ENCODE measurements around the gene PLEKHH1.

DNA sequence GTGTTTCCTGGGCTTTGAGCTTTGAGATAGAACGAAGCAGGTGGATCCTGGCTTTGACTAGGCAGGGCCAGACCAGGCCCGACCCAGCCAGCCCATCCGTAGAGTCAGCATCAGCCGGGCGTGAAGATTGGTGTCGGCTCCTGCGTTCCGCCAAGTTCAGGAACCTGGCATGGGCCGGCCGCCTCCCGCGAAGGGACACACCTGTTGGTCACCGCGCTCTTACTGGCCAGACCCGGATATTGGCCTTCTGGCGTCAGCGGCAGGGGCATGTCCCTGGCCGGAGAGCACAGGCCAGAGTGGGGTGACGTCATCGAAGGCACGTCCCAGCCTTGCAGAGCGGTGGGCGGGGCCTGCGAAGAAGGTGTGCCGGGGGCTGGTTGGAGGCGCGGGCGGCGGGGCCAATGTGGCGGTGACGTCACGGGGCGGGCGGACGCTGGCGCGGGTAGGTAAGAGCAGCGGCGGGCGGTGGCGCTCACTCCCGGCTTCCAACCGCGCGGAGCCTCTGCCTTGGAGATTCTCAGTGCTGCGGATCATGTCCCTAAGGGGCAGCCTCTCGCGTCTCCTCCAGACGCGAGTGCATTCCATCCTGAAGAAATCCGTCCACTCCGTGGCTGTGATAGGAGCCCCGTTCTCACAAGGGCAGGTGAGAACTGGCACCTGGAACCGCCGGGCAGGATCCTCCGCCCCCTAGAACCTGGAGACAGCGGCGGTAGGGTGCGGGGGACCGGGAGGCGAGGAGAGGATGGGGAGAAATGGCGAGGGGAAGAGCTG lies 86.5 kb downstream of the PLEKHH1 start, which contains the start of gene ARG2:
- TF ChIP-seq, protein P1, sequence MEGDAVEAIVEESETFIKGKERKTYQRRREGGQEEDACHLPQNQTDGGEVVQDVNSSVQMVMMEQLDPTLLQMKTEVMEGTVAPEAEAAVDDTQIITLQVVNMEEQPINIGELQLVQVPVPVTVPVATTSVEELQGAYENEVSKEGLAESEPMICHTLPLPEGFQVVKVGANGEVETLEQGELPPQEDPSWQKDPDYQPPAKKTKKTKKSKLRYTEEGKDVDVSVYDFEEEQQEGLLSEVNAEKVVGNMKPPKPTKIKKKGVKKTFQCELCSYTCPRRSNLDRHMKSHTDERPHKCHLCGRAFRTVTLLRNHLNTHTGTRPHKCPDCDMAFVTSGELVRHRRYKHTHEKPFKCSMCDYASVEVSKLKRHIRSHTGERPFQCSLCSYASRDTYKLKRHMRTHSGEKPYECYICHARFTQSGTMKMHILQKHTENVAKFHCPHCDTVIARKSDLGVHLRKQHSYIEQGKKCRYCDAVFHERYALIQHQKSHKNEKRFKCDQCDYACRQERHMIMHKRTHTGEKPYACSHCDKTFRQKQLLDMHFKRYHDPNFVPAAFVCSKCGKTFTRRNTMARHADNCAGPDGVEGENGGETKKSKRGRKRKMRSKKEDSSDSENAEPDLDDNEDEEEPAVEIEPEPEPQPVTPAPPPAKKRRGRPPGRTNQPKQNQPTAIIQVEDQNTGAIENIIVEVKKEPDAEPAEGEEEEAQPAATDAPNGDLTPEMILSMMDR (IDR thresholded peaks at IDR 0.05), result peak in 3 of 12 donors; percentile 5 to 22 (median 21)
- peak in 1 of 2 donors; percentile 48 for TF ChIP-seq POLR2A (IDR thresholded peaks at IDR 0.05)
